K562 (cell line): ENCODE results near the gene HAPLN3. TPM values are rescaled to one million over a fixed set of nuclear protein-coding genes. Genes with fewer than 3 reads are reported as not detected.

Source experiments
- CTCF ChIP-seq, 3 experiments: IDR thresholded peaks in 2 of 3; conservative IDR thresholded peaks in 1 of 3; 2 replicates each; pipeline ENCODE4 v1.5.1; 2011 to 2012; ENCODE audit warnings: low read length in 3 of 3, mild to moderate bottlenecking in 3 of 3, control low read depth in 2 of 3, improper control_type of control experiment in 1 of 3, inconsistent platforms in 1 of 3, low read depth in 1 of 3, mixed read lengths in 1 of 3, moderate library complexity in 1 of 3; ENCODE audit not compliant: insufficient read depth in 2 of 3
- HDAC1 ChIP-seq, 2 experiments: fragments of 450-650 bp; IDR thresholded peaks; 2 replicates each; pipeline ENCODE4 v1.6.1; 2016 to 2017; ENCODE audit warnings: inconsistent platforms in 1 of 2, mild to moderate bottlenecking in 1 of 2, moderate library complexity in 1 of 2
- HDAC8 ChIP-seq: fragments of 450-650 bp; IDR thresholded peaks from 2 replicates; pipeline ENCODE4 v1.6.1; 2016; ENCODE audit warnings: mild to moderate bottlenecking, missing genetic modification characterization, moderate library complexity, missing compliant biosample characterization
- HMGXB4 ChIP-seq: sonication (generic); formaldehyde crosslinking; IDR thresholded peaks from 2 replicates; pipeline ENCODE4 v1.8.1; 2023; ENCODE audit warnings: mild to moderate bottlenecking, missing genetic modification reagents
- IFI16 ChIP-seq: fragments of 250-450 bp; sonication (Bioruptor Pico); IDR thresholded peaks from 2 replicates; pipeline ENCODE4 v2.1.2; 2022; ENCODE audit warnings: mild to moderate bottlenecking, inconsistent platforms
- MAX ChIP-seq: sonication (generic); formaldehyde crosslinking; IDR thresholded peaks from 2 replicates; pipeline ENCODE4 v1.9.0; 2022; ENCODE audit warnings: mild to moderate bottlenecking, missing genetic modification reagents
- PHF8 ChIP-seq: fragments of 200-600 bp; sonication (generic); IDR thresholded peaks from 2 replicates; pipeline ENCODE4 v1.6.1; 2012; ENCODE audit warnings: mixed run types, mild to moderate bottlenecking, inconsistent platforms, low read length, moderate library complexity, borderline replicate concordance
- PKNOX1 ChIP-seq: fragments of 450-650 bp; IDR thresholded peaks from 2 replicates; pipeline ENCODE4 v1.6.1; 2016
- RERE ChIP-seq: sonication (generic); formaldehyde crosslinking; IDR thresholded peaks from 2 replicates; pipeline ENCODE4 v1.8.0; 2023; ENCODE audit warnings: missing genetic modification reagents, mild to moderate bottlenecking, borderline replicate concordance
- TAF9B ChIP-seq: fragments of 450-650 bp; IDR thresholded peaks from 2 replicates; pipeline ENCODE4 v1.6.1; 2018; ENCODE audit warnings: mild to moderate bottlenecking; ENCODE audit not compliant: partially characterized antibody
- TCF7 ChIP-seq: sonication (generic); IDR thresholded peaks from 2 replicates; pipeline ENCODE4 v1.6.1; 2016; ENCODE audit warnings: antibody characterized with exemption, borderline replicate concordance
- YY1 ChIP-seq, 3 experiments: IDR thresholded peaks; 2 replicates each; pipeline ENCODE4 v1.6.1; 2011; ENCODE audit warnings: low read length in 2 of 3, mild to moderate bottlenecking in 2 of 3, moderate library complexity in 2 of 3, borderline replicate concordance in 1 of 3, control low read depth in 1 of 3, low read depth in 1 of 3; ENCODE audit not compliant: insufficient read depth in 3 of 3, insufficient replicate concordance in 2 of 3, control insufficient read depth in 1 of 3, insufficient read length in 1 of 3; ENCODE audit errors: extremely low read depth in 1 of 3
- ZNF143 ChIP-seq: sonication (generic); formaldehyde crosslinking; IDR thresholded peaks from 2 replicates; pipeline ENCODE4 v1.9.0; 2022; ENCODE audit warnings: mild to moderate bottlenecking, missing genetic modification reagents
- polyA plus RNA-seq, 8 experiments: library from polyadenylated mRNA; depleted of rRNA in 4 of 8; stranded (reverse) in 5 of 8; unstranded in 3 of 8; fragments of >200 nt; fragmentation: Nextera tagmentation in 2 of 8; fragmentation: Illumina TruSeq in 1 of 8; extraction: Ambion mirVana in 2 of 8; extraction: Trizol in 1 of 8; gene quantifications; 2 replicates each; pipeline versions ENCODE4 v1.2.1 to v1.2.3, GENCODE V29; 2011 to 2014; ENCODE audit warnings: inconsistent platforms in 1 of 8, missing spikeins in 1 of 8
- total RNA-seq, 7 experiments: library from RNA; depleted of rRNA in 6 of 7; stranded (reverse); fragments of >200 nt in 6 of 7; fragmentation: Illumina TruSeq in 2 of 7; extraction: Trizol in 2 of 7; gene quantifications; 2 replicates each; pipeline versions ENCODE4 v1.2.1 to v1.2.3, GENCODE V29; 2011 to 2021; ENCODE audit warnings: low replicate concordance in 1 of 7

HAPLN3 gene
- total and polyA plus RNA-seq, 9 of the 15 experiments (the other 6 are each of a cell fraction or from before 2014, with no cell fraction given), result 0.04 to 2.4 (median 0.65) TPM

- no peak for TF ChIP-seq RERE (CRISPR knock-in tag)
- 0 out of 2 replicates have a peak, but pooled peaks have one; percentile 13 for TF ChIP-seq IFI16 (CRISPR knock-in tag)
- TF ChIP-seq MAX (CRISPR knock-in tag), result peak; percentile 76
- TF ChIP-seq PHF8, result peak; percentile 25; the same call in 1 of the 2 replicates
- TF ChIP-seq HDAC8 (tag), result peak; percentile 90; the same call in 1 of the 2 replicates
- TF ChIP-seq ZNF143, result no peak
- TF ChIP-seq TAF9B, result peak; percentile 53
- peak in 1 of 3 experiments; percentile 74 for TF ChIP-seq YY1 (IDR thresholded peaks at IDR 0.05; ENCODE audit: borderline replicate concordance in 1 of 3, control insufficient read depth in 1 of 3, extremely low read depth in 1 of 3, insufficient read depth in 3 of 3, insufficient read length in 1 of 3, insufficient replicate concordance in 2 of 3, low read depth in 1 of 3, low read length in 2 of 3)
- TF ChIP-seq HMGXB4 (CRISPR knock-in tag), result no peak
- peak; percentile 16; the same call in 1 of the 2 replicates for TF ChIP-seq PKNOX1
- no peak for TF ChIP-seq TCF7
- peak in 1 of 2 experiments; percentile 21; a peak in 1 of 4 replicates for TF ChIP-seq HDAC1 (IDR thresholded peaks at IDR 0.05)
- peak; percentile 59 to 73 (median 70) for TF ChIP-seq CTCF (IDR thresholded peaks at IDR 0.05 in 2 of 3, conservative IDR thresholded peaks at IDR 0.05 in 1 of 3; ENCODE audit: insufficient read depth in 2 of 3, low read depth in 1 of 3, low read length in 3 of 3)
These were observed 43.6 kb upstream of the HAPLN3 start (continued) for GRCh38 chr15:88938802-88939485.
